Measurements from ENCODE around the gene ZNF541. TPM values are rescaled to one million over a fixed set of nuclear protein-coding genes. Genes with fewer than 3 reads are reported as not detected.

The ZNF541 gene
- total and polyA plus RNA-seq, 10 of the 15 experiments (the other 5 are each of a cell fraction or from before 2014, with no cell fraction given), result 0.03 to 0.12 (median 0.07) TPM; not detected in 4

DNA sequence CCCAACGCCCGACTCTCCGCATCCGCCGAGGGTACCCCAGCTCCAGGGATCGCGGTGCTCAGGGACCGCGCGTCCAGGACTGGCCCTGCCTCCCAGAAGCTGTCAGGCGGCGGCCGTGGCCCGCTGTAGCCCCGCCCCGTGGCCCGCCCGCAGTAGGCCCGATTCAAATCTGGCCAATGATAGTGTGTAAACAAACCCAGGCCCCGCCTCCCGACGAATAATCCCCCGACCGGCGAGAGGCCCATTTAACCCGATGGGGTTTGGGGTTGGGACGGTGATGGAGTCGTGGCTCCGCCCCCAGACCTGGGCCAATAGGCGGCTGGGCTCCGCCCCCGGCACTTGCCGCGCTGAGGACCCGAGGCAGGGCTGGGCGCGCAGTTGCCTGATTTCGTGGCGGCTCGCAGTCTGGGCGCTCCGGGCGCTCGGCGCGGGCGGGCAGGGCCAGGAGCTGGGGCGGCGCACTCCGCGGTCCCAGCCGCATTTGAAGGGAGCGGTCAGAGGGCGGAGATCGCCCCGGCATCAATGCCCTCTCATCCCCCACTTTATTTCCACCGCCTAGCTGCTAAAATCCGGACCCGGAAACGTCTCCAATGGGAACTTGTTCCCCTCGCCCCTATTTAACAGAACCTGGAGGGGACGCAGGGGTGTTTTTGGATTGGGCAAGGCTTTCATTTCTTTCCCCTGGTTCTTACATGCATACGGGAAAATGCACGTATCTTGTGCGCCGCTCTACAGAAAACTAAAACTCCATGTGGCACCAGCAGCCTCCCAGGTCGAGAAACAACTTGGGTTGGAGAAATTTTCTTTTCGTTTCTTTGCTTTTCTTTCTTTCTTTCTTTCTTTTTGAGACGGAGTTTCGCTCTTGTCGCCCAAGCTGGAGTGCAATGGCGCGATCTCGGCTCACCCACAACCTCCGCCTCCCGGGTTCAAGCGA is 27.6 kb upstream of the ZNF541 start (continued):
- TF ChIP-seq EP300 (IDR thresholded peaks at IDR 0.05; ENCODE audit: borderline replicate concordance in 1 of 2, control insufficient read depth in 1 of 2, low read depth in 2 of 2, low read length in 2 of 2) (no peak), HDAC6 (IDR thresholded peaks at IDR 0.05; ENCODE audit: unreplicated experiment) (peak; percentile 67), PBX3 (IDR thresholded peaks at IDR 0.05; ENCODE audit: insufficient replicate concordance, low read depth, low read length) (peak; percentile 14), PAX5 (IDR thresholded peaks at IDR 0.05; ENCODE audit: borderline replicate concordance, low read depth, low read length) (peak; percentile 40; the same call in 1 of the 2 replicates), SUZ12 (IDR thresholded peaks at IDR 0.05; ENCODE audit: unreplicated experiment) (no peak), MEF2B (IDR thresholded peaks at IDR 0.05; ENCODE audit: partially characterized antibody, poor library complexity, severe bottlenecking) (peak; percentile 7), RB1 (IDR thresholded peaks at IDR 0.05; ENCODE audit: borderline replicate concordance) (no peak; the same call in 1 of the 2 replicates), JUNB (IDR thresholded peaks at IDR 0.05) (no peak), IKZF1 (conservative IDR thresholded peaks at IDR 0.05) (peak; percentile 76), EED (IDR thresholded peaks at IDR 0.05; ENCODE audit: low read depth) (no peak), MLLT1 (IDR thresholded peaks at IDR 0.05) (peak; percentile 28; the same call in 1 of the 2 replicates), PRDM15 (CRISPR knock-in tag; IDR thresholded peaks at IDR 0.05) (no peak), BCL11A (IDR thresholded peaks at IDR 0.05; ENCODE audit: low read depth, low read length) (no peak)
- TF ChIP-seq, protein P1, sequence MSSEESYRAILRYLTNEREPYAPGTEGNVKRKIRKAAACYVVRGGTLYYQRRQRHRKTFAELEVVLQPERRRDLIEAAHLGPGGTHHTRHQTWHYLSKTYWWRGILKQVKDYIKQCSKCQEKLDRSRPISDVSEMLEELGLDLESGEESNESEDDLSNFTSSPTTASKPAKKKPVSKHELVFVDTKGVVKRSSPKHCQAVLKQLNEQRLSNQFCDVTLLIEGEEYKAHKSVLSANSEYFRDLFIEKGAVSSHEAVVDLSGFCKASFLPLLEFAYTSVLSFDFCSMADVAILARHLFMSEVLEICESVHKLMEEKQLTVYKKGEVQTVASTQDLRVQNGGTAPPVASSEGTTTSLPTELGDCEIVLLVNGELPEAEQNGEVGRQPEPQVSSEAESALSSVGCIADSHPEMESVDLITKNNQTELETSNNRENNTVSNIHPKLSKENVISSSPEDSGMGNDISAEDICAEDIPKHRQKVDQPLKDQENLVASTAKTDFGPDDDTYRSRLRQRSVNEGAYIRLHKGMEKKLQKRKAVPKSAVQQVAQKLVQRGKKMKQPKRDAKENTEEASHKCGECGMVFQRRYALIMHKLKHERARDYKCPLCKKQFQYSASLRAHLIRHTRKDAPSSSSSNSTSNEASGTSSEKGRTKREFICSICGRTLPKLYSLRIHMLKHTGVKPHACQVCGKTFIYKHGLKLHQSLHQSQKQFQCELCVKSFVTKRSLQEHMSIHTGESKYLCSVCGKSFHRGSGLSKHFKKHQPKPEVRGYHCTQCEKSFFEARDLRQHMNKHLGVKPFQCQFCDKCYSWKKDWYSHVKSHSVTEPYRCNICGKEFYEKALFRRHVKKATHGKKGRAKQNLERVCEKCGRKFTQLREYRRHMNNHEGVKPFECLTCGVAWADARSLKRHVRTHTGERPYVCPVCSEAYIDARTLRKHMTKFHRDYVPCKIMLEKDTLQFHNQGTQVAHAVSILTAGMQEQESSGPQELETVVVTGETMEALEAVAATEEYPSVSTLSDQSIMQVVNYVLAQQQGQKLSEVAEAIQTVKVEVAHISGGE (CRISPR knock-in tag; IDR thresholded peaks at IDR 0.05), result no peak
